Thymus (tissue), 11 donors: Measurements from ENCODE around the gene NEK1. TPM values are rescaled to one million over a fixed set of nuclear protein-coding genes. Genes with fewer than 3 reads are reported as not detected.

Experiments
- DNase-seq, 9 donors: peaks; one replicate each; pipeline ENCODE4 v3.0.0-alpha.2; 2013; ENCODE audit warnings: low spot score in 9 of 9, low read depth in 6 of 9, missing footprints in 1 of 9
- H3K27ac ChIP-seq, 2 donors: one replicate each; pipeline ENCODE4 v1.5.1; 2013; ENCODE audit warnings: control low read depth in 1 of 2, low read depth in 1 of 2, low read length in 1 of 2, mild to moderate bottlenecking in 1 of 2, moderate library complexity in 1 of 2
- H3K27me3 ChIP-seq, 2 donors: one replicate each; pipeline ENCODE4 v1.5.1; 2013; ENCODE audit warnings: low read length in 1 of 2; ENCODE audit not compliant: control insufficient read depth in 2 of 2, insufficient read depth in 1 of 2
- H3K36me3 ChIP-seq, 2 donors: one replicate each; pipeline ENCODE4 v1.5.1; 2013; ENCODE audit warnings: low read length in 1 of 2, mild to moderate bottlenecking in 1 of 2, moderate library complexity in 1 of 2; ENCODE audit not compliant: control insufficient read depth in 2 of 2, insufficient read depth in 2 of 2
- H3K4me1 ChIP-seq, 2 donors: one replicate each; pipeline ENCODE4 v1.5.1; 2013; ENCODE audit warnings: low read length in 2 of 2; ENCODE audit not compliant: control insufficient read depth in 2 of 2, insufficient read depth in 2 of 2
- H3K4me3 ChIP-seq, 2 donors: one replicate each; pipeline ENCODE4 v1.5.1; 2013; ENCODE audit warnings: low read length in 2 of 2, control low read depth in 1 of 2, mild to moderate bottlenecking in 1 of 2
- H3K9me3 ChIP-seq, 2 donors: one replicate each; pipeline ENCODE4 v1.5.1; 2013; ENCODE audit warnings: low read length in 1 of 2, mild to moderate bottlenecking in 1 of 2; ENCODE audit not compliant: control insufficient read depth in 2 of 2, insufficient read depth in 1 of 2
- WGBS: extraction: QIAGEN DNeasy Blood & Tissue Kit; methylation state at CpG from one replicate; pipeline ENCODE4 v1.1.7; 2013; 5-methylcytosine and 5-hydroxymethylcytosine counted together
- polyA plus RNA-seq: library from polyadenylated mRNA; stranded (reverse); fragments of 200-250 nt; gene quantifications from one replicate; pipeline ENCODE4 v1.2.3, GENCODE V29; 2013
- total RNA-seq: library from RNA; stranded (reverse); fragments of 120-200 nt; gene quantifications from one replicate; pipeline ENCODE4 v1.2.4, GENCODE V29; 2013
- donor health status: healthy.

Gene NEK1
- total and polyA plus RNA-seq, 2 donors = 9.9 to 10.2 TPM

- H3K27ac ChIP-seq = no peak overlapping the region
- H3K4me1 ChIP-seq = peaks cover 10 to 11% of the 10 kb centered on the region in 2 donors
- no peak for DNase-seq
- peak overlapping the region in 1 of 2 donors; percentile 61 for H3K4me3 ChIP-seq
- H3K36me3 ChIP-seq = no peaks in the 10 kb centered on the region
- no peaks in the 10 kb centered on the region for H3K27me3 ChIP-seq
- no peaks in the 10 kb centered on the region for H3K9me3 ChIP-seq
- 78% methylated on average over 4 of the region's 4 CpGs for WGBS
These were observed 1.2 kb downstream of the NEK1 start for GRCh38 chr4:169611157-169611556.

GRCh38 chr4:169604903-169605331 lies 7.5 kb downstream of the NEK1 start:
- peaks cover 2 to 3% of the 10 kb centered on the region in 2 donors for H3K36me3 ChIP-seq
- no peak overlapping the region for H3K4me3 ChIP-seq
- no peaks in the 10 kb centered on the region for H3K9me3 ChIP-seq
- H3K27ac ChIP-seq = no peak overlapping the region
- no peak for DNase-seq
- H3K4me1 ChIP-seq = no peaks in the 10 kb centered on the region
- 95% methylated on average over 1 of the region's 1 CpG for WGBS
- no peaks in the 10 kb centered on the region for H3K27me3 ChIP-seq

GRCh38 chr4:169604131-169604900 lies 8.1 kb downstream of the NEK1 start:
- 44% methylated on average over 1 of the region's 1 CpG for WGBS
- no peak overlapping the region for H3K27ac ChIP-seq
- H3K9me3 ChIP-seq = no peaks in the 10 kb centered on the region
- H3K36me3 ChIP-seq = peaks cover 2 to 3% of the 10 kb centered on the region in 2 donors
- DNase-seq = no peak
- H3K4me3 ChIP-seq = no peak overlapping the region
- no peaks in the 10 kb centered on the region for H3K27me3 ChIP-seq
- no peaks in the 10 kb centered on the region for H3K4me1 ChIP-seq

- Histone ChIP-seq H3K4me3 (no peak overlapping the region), H3K36me3 (peaks cover 2 to 3% of the 10 kb centered on the region in 2 donors), H3K27me3 (no peaks in the 10 kb centered on the region), H3K9me3 (no peaks in the 10 kb centered on the region), H3K4me1 (no peaks in the 10 kb centered on the region), H3K27ac (no peak overlapping the region)
- WGBS = 99% methylated on average over 2 of the region's 2 CpGs
- no peak for DNase-seq
These were observed 9.1 kb downstream of the NEK1 start for GRCh38 chr4:169603312-169603711.

GRCh38 chr4:169601016-169601771 lies 11.2 kb downstream of the NEK1 start:
- no peaks in the 10 kb centered on the region for H3K27me3 ChIP-seq
- H3K4me1 ChIP-seq = no peaks in the 10 kb centered on the region
- no peaks in the 10 kb centered on the region for H3K9me3 ChIP-seq
- H3K27ac ChIP-seq = no peak overlapping the region
- DNase-seq = no peak
- H3K4me3 ChIP-seq = no peak overlapping the region
- H3K36me3 ChIP-seq = peaks cover 3 to 4% of the 10 kb centered on the region in 2 donors

- H3K9me3 ChIP-seq = no peaks in the 10 kb centered on the region
- H3K27ac ChIP-seq = no peak overlapping the region
- DNase-seq = no peak
- H3K4me3 ChIP-seq = no peak overlapping the region
- no peaks in the 10 kb centered on the region for H3K4me1 ChIP-seq
- H3K27me3 ChIP-seq = no peaks in the 10 kb centered on the region
- peaks cover 0 to 2% of the 10 kb centered on the region in 2 donors for H3K36me3 ChIP-seq
These were observed 17.7 kb downstream of the NEK1 start for GRCh38 chr4:169594560-169595195.

- H3K9me3 ChIP-seq = no peaks in the 10 kb centered on the region
- no peaks in the 10 kb centered on the region for H3K27me3 ChIP-seq
- DNase-seq = no peak
- H3K4me1 ChIP-seq = no peaks in the 10 kb centered on the region
- no peak overlapping the region for H3K27ac ChIP-seq
- H3K4me3 ChIP-seq = no peak overlapping the region
- peaks cover 0 to 9% of the 10 kb centered on the region in 2 donors for H3K36me3 ChIP-seq
- 98% methylated on average over 1 of the region's 1 CpG for WGBS
These were observed 19.3 kb downstream of the NEK1 start for GRCh38 chr4:169593050-169593560.

- no peaks in the 10 kb centered on the region for H3K4me1 ChIP-seq
- 97% methylated on average over 2 of the region's 2 CpGs for WGBS
- H3K27ac ChIP-seq = no peak overlapping the region
- H3K36me3 ChIP-seq = peaks cover 12 to 19% of the 10 kb centered on the region in 2 donors
- H3K27me3 ChIP-seq = no peaks in the 10 kb centered on the region
- DNase-seq = no peak
- no peaks in the 10 kb centered on the region for H3K9me3 ChIP-seq
- H3K4me3 ChIP-seq = no peak overlapping the region
These were observed 28.8 kb downstream of the NEK1 start for GRCh38 chr4:169583563-169583962.

- H3K4me3 ChIP-seq = no peak overlapping the region
- DNase-seq = no peak
- H3K27ac ChIP-seq = no peak overlapping the region
- no peaks in the 10 kb centered on the region for H3K27me3 ChIP-seq
- no peaks in the 10 kb centered on the region for H3K4me1 ChIP-seq
- WGBS = 98% methylated on average over 3 of the region's 3 CpGs
- H3K9me3 ChIP-seq = no peaks in the 10 kb centered on the region
- peaks cover 12 to 18% of the 10 kb centered on the region in 2 donors for H3K36me3 ChIP-seq
These were observed 29.7 kb downstream of the NEK1 start for GRCh38 chr4:169582706-169583105.
